Measurements from ENCODE around the gene MTA1.

- TF ChIP-seq CTCF (IDR thresholded peaks at IDR 0.05): no peak
- TF ChIP-seq EZH2phosphoT487 (IDR thresholded peaks at IDR 0.05): no peak
- no peak for TF ChIP-seq EZH2 (IDR thresholded peaks at IDR 0.05)
Measured at GRCh38 chr14:105482486-105483110, 63.0 kb downstream of the MTA1 start.

All from neural progenitor cell (in vitro differentiated cells).